NCI-H1105 treated with DMSO at 0.1 percent for 48 hours (cell line): Measurements from ENCODE around the gene DYNC2H1.

ENCODE experiments used
- DNase-seq: peaks from one replicate; lab custom pipeline; 2025; lab: John Stamatoyannopoulos, UW

The DYNC2H1 gene

GRCh38 chr11:103453915-103454709, 344.9 kb downstream of the DYNC2H1 start:
- DNase-seq = no peak

- DNase-seq = no peak
These were observed 355.2 kb downstream of the DYNC2H1 start for GRCh38 chr11:103464420-103464819.

DNA sequence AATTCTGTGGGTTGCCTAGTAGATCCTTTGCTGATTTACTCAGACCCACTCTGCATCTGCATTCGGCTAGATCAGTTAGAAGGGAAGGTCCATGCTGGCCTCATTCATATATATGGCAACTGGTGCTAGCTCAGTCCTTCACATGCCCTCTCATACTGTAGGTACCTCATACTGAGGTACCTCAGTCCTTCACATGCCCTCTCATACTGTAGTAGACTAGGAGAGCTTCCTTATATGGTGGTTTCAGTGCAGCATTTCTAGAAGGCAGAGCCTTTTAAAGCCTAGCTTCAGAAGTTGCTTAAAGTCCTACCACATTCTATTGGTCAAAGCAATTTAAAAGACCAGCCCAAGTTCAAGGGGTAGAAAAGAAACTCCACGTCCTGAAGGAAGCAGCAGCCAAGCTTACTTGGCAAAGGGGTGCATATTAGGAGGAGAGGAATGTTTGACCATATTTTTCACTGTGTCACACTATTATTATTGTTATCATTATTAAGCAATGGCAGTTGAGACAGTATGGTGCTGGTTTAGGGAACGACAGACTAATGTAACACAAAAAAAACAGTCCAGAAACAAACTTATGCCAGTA, 356.4 kb downstream of the DYNC2H1 start:
- no peak for DNase-seq

- no peak for DNase-seq
These were observed 362.3 kb downstream of the DYNC2H1 start for GRCh38 chr11:103471546-103471945.

DNA sequence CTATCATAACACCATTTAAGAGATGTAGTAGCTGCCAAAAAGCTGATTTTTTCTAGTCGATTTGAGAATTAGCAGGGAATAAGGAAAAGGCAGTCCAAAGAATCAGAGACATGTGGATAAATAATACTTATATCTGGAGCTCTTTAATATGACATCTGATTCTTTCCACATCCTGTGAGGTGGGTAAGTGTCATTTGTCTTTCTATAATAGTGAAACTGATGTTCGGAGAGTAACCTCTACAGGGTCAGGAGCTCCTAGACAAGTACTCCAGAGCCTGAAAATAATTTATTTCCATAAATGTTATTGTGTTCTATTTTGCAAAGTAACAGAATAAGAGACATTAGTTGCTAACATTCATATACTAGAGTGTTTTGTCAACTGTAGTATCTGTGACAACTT, 367.6 kb downstream of the DYNC2H1 start:
- no peak for DNase-seq

- no peak for DNase-seq
These were observed 371.2 kb downstream of the DYNC2H1 start for GRCh38 chr11:103480421-103480820.

DNA sequence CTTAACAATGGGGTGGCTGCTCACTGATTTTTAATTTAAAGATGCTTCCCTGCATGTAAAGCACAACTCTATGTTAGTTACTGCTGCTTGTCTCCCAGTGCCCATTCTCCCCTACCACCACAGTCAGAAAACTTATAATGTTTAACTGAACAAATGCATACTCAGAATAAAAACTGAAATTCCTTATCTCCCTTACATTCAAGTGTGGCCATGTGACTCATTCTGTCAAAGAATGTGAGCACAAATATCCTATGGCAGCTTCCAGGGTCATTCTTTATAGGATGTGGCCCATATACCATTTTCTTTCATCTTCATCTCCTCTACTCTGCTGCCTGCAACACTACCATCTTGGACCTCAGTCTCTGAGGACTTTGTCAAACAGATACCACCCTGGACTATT, 374.8 kb downstream of the DYNC2H1 start:
- no peak for DNase-seq

- DNase-seq = no peak
These were observed 375.3 kb downstream of the DYNC2H1 start for GRCh38 chr11:103484545-103484944.

- no peak for DNase-seq
These were observed 377.4 kb downstream of the DYNC2H1 start for GRCh38 chr11:103486604-103487003.

DNA sequence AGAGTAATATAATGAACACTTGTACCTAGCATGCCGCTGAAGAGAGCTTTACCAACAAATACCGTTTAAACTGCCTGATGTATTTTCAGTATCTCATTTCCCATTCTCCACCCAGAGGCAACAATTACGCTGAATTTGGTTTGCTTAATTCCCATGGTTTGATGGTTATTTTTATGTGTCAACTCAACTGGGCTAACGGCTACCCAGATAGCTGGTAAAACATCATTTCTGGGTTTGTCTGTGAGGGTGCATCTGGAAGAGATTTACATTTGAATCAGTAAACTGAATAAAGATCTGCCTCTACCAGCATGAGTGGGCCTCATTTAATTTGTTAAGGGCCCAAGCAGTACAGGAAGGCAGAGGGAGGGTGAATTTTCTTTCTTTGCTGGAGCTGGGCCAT, 377.9 kb downstream of the DYNC2H1 start:
- no peak for DNase-seq

DNA sequence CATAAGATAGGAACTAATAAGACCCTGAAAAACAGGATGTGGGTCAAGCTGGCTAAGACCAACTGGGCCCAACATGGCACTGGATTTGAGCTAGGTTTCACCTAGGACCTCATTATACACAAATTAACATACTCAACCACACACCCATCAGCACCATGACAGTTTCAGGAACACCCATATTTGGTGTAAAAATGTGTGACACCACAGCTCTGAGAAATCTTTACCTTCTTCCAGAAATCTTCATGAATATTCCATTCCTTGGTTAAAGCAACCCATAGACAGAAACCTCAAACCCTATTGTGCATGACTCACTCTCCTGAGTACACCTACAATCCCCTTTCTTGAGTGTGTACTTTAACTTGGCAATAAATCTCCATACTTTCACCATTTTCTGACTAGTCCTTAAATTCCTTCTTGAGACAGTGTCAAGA, 378.8 kb downstream of the DYNC2H1 start:
- no peak for DNase-seq

DNA sequence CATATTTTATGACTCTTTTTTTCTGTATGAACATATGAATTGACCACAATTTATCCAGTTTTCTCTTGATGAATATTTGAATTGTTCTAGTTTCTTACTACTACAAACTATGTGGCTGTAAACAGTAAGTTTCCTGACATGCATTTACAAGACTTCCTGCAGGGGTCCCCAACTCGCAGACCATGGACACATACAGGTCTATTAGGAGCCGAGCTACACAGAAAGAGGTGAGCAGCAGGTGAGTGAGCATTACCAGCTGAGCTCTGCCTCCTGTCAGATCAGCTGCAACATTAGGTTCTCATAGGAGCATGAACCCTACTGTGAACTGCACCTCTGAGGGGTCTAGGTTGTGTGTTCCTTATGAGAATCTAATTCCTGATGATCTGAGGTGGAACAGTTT, 379.4 kb downstream of the DYNC2H1 start:
- DNase-seq = no peak

DNA sequence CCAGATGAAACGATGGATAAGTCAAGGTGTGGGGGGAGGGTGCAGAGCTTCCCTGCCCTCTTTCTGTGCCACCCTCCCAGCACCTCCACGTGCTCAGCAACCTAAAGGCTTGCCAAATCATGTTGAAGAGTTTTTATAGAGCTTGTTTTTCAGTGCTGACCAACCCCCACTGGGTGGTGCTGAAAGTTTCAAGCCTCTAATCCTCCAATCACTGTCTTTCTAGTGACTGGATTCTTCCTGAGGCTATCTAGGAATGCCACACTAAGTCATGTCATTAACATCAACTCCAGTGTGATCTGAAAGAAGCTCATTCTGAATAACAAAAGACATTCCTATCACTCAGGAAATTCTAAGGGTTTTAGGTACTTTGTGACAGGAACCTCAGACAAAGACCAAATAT, 382.6 kb downstream of the DYNC2H1 start:
- DNase-seq = no peak

GRCh38 chr11:103494491-103494890, 385.3 kb downstream of the DYNC2H1 start:
- DNase-seq = no peak

DNA sequence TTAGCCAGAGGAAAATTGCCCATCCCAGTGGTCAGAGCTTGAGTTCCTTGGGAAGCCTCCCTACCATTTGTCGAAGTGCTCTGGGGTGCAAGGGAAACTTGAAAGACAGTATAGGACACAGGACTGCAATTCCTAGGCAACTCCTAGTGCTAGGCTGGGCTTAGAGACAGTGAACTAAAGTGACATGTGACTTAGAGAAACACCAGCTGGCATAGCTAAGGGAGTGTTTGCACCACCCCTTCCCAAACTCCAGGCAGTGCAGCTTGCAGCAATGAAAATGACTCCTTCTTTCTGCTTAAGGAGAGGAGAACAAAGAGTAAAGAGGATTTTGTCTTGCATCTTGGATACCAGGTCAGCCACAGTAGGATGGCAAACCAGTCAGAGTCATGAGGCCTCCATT, 388.0 kb downstream of the DYNC2H1 start:
- DNase-seq = no peak

DNA sequence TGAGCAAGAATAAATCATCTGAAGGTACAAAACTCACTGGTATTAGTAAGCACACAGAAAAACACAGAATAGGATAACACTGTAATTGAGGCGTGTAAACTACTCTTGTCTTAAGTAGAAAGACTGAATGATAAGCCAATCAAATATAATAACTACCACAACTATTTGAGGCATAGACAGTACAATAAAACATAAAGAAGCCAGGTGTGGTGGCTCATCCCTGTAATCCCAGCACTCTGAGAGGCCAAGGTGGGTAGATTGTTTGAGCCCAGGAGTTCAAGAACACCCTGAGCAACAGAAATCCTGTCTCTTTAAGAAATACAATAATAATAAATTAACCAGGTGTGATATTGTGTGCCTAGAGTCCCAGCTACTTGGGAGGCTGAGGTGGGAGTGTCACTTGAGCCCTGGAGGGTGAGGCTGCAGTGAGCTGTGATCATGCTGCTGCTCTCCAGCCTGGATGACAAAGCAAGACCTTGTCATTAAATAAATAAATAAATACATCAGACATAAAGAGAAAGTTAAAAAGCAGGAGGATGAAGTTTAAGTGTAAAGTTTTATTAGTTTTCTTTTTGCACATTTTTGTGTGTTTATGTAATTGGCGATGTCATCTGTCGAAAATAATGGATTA, 390.6 kb downstream of the DYNC2H1 start:
- DNase-seq = no peak

DNA sequence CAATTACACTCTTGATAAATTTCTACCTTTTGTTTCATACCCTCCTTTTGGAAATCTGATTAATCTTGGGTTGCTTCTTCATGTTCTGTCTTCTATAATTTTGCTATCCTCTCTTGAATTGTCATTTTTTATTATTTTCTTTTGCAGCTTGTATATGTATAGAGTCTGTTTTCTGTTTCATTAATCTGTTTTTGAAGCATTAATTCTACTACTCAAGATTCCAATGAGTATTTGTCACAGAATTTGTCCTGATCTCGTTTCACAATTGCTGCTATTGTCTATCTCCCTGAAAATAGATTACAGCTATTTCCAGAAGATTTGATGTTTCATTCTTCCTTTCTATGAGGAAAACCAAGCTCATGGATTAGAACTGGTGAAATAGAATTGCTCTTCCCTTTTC, 406.1 kb downstream of the DYNC2H1 start:
- DNase-seq = no peak

DNA sequence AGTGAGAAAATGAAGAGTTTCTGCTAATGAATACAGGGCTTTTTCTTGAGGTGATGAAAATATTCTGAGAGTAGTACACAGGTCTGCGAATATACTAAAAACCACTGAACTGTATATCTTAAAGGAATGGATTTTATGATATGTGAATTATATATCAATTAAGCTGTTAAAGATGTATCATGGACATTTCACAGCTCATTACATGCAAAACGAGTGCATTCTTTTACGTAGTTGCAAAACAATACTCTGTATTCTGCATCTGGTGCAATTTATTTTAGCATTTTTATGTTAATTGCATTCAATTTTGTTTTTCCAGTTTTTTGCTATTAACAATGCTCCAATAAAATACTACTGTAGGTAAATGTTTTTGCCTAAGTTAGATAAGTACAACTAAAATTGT, 411.6 kb downstream of the DYNC2H1 start:
- no peak for DNase-seq

GRCh38 chr11:103525069-103525468, 415.8 kb downstream of the DYNC2H1 start:
- no peak for DNase-seq

DNA sequence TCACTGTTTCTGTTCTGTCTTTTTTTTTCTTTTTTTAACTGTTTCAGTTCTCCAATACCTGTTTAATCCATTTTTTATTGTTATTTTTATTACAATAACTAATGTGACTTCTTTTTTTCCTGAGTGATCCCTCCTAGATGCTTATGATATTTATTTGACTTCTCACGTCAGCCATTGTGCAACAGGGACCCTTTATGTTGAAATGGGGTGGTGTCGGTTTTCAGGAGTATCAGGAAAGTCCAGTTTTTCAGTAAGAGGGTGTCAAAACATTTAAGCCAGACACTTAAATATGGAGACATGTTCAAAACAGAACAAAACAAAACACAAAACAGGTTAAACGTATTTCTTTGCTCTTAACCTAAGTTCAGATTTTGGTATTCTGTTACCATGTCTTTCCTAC, 418.8 kb downstream of the DYNC2H1 start:
- DNase-seq = no peak

DNA sequence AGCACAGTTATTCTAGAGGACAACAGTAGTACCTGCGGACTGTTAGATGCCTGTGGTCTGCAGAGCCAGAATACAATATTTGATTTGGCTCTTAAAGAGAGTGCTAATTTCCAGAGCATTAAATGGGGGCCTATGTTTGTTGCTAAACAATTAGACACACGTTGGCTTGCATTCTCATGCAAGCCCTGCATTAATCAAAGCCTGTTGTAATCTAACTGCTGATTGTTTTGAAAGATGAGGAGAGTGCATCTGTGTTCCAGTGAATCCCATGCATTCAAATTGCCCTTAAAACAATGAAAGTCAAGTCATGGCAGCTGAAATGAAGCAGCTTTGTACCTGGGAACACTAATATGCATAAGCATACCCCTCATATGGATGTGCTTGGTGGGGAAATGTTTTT, 419.4 kb downstream of the DYNC2H1 start:
- no peak for DNase-seq

- DNase-seq = no peak
These were observed 420.0 kb downstream of the DYNC2H1 start for GRCh38 chr11:103529181-103529684.
